T-cell (primary cell): ENCODE data around the gene SLC16A8. TPM values are rescaled to one million over a fixed set of nuclear protein-coding genes. Genes with fewer than 3 reads are reported as not detected.

Experiments used
- ATAC-seq, 4 experiments: fragments of 200-7000 bp in 3 of 4; fragments of 150-1000 bp in 1 of 4; cut with Tn5 transposase; replicated peaks in 1 of 4; 1 replicate in 3 of 4; 2 replicates in 1 of 4; pipeline ENCODE4 v1.10.0; 2021; ENCODE audit warnings: moderate library complexity in 3 of 4, mild to moderate bottlenecking in 2 of 4, moderate number of reproducible peaks in 1 of 4
- CTCF ChIA-PET, 2 donors: fragments of 300-600 bp; sonication (Branson Sonifier 250); formaldehyde crosslinking; loops; one replicate each; lab custom pipeline; 2022; ENCODE audit warnings: antibody characterized with exemption in 2 of 2; lab: Charles Lee
- POLR2A ChIA-PET, 2 donors: fragments of 300-600 bp; sonication (Branson Sonifier 250); formaldehyde crosslinking; loops; one replicate each; lab custom pipeline; 2022; ENCODE audit warnings: antibody characterized with exemption in 2 of 2; lab: Charles Lee
- DNase-seq, 35 experiments: peaks; one replicate each; pipeline versions ENCODE4 v3.0.0 to v3.0.0-alpha.2; 2013 to 2023
- H3K27ac ChIP-seq: one replicate; pipeline ENCODE4 v1.5.1; 2013; ENCODE audit warnings: low read length
- H3K27me3 ChIP-seq, 2 experiments: replicated peaks in 1 of 2; 1 replicate in 1 of 2; 2 replicates in 1 of 2; pipeline versions ENCODE4 v1.6.1 to v1.7.0; 2013; ENCODE audit warnings: low read length in 1 of 2, mixed read lengths in 1 of 2; ENCODE audit not compliant: control insufficient read depth in 2 of 2, insufficient read depth in 2 of 2; ENCODE audit errors: extremely low read depth in 1 of 2
- H3K36me3 ChIP-seq, 2 donors: 1 replicate in 1 of 2; 2 replicates in 1 of 2; pipeline versions ENCODE4 v1.6.1 to v1.7.0; 2013; ENCODE audit warnings: low read length in 1 of 2; ENCODE audit not compliant: control insufficient read depth in 2 of 2, insufficient read depth in 1 of 2; ENCODE audit errors: extremely low read depth in 1 of 2
- H3K4me1 ChIP-seq, 2 experiments: 1 replicate in 1 of 2; 2 replicates in 1 of 2; pipeline versions ENCODE4 v1.6.1 to v1.7.0; 2013; ENCODE audit warnings: low read length in 2 of 2, mixed read lengths in 1 of 2; ENCODE audit not compliant: insufficient read depth in 2 of 2, control insufficient read depth in 1 of 2; ENCODE audit errors: extremely low read depth in 1 of 2
- H3K4me3 ChIP-seq, 2 donors: 1 replicate in 1 of 2; 2 replicates in 1 of 2; pipeline versions ENCODE4 v1.5.1 to v1.7.0; 2013; ENCODE audit warnings: mild to moderate bottlenecking in 2 of 2, low read length in 1 of 2, moderate library complexity in 1 of 2; ENCODE audit not compliant: control insufficient read depth in 1 of 2; ENCODE audit errors: extremely low read depth in 1 of 2
- H3K9me3 ChIP-seq: 2 replicates; pipeline ENCODE4 v1.7.0; 2013
- H3K27ac Mint-ChIP-seq, 2 donors: one replicate each; pipeline ENCODE4 v1.8.0; 2020 to 2021; ENCODE audit warnings: mild to moderate bottlenecking in 2 of 2, mixed read lengths in 2 of 2
- H3K27me3 Mint-ChIP-seq, 2 donors: one replicate each; pipeline ENCODE4 v1.8.0; 2021 to 2022; ENCODE audit warnings: mixed read lengths in 2 of 2
- H3K36me3 Mint-ChIP-seq: one replicate; pipeline ENCODE4 v1.8.0; 2021; ENCODE audit warnings: mixed read lengths
- H3K4me1 Mint-ChIP-seq, 3 donors: one replicate each; pipeline ENCODE4 v1.8.0; 2020 to 2022; ENCODE audit warnings: mixed read lengths in 3 of 3, mild to moderate bottlenecking in 1 of 3
- H3K4me3 Mint-ChIP-seq, 3 donors: one replicate each; pipeline ENCODE4 v1.8.0; 2020 to 2022; ENCODE audit warnings: mild to moderate bottlenecking in 3 of 3, mixed read lengths in 3 of 3, moderate library complexity in 3 of 3
- H3K9me3 Mint-ChIP-seq, 3 donors: one replicate each; pipeline ENCODE4 v1.8.0; 2020 to 2022; ENCODE audit warnings: mixed read lengths in 3 of 3
- WGBS: methylation state at CpG from one replicate; pipeline ENCODE4 v1.1.5; 2013; ENCODE audit warnings: missing lambda C conversion rate; ENCODE audit not compliant: insufficient coverage; 5-methylcytosine and 5-hydroxymethylcytosine counted together
- total RNA-seq, 35 experiments: library from RNA in 6 of 35; stranded (reverse) in 6 of 35; fragments of 120-200 nt in 1 of 35; gene quantifications; one replicate each; pipeline versions ENCODE4 v1.2.1 to v1.2.4 and lab custom pipeline; 2013 to 2026

The SLC16A8 gene
- total RNA-seq, 5 donors from 2014 or later (not counting 1 experiment from before 2014, with no cell fraction given), result 0.19 TPM; not detected in 4

- CTCF ChIA-PET, result no interaction called here
- ATAC-seq (no peak), DNase-seq (no peak)
- peaks cover 0 to 56% of the 10 kb centered on the region in 2 experiments for H3K27me3 ChIP-seq
- peaks cover 8% of the 10 kb centered on the region for H3K36me3 Mint-ChIP-seq
- H3K9me3 ChIP-seq, result no peaks in the 10 kb centered on the region
- no peak overlapping the region for H3K4me3 Mint-ChIP-seq
- peaks cover 2 to 3% of the 10 kb centered on the region in 2 donors for H3K36me3 ChIP-seq
- POLR2A ChIA-PET, result no interaction called here
- H3K27ac ChIP-seq, result no peak overlapping the region
- no peaks in the 10 kb centered on the region for H3K9me3 Mint-ChIP-seq
- no peak overlapping the region for H3K4me3 ChIP-seq
- H3K27me3 Mint-ChIP-seq, result peaks cover 13 to 32% of the 10 kb centered on the region in 2 donors
- peaks cover 0 to 16% of the 10 kb centered on the region in 2 experiments for H3K4me1 ChIP-seq
- peaks cover 0 to 7% (median 1%) of the 10 kb centered on the region in 3 donors for H3K4me1 Mint-ChIP-seq
- H3K27ac Mint-ChIP-seq, result no peak overlapping the region
- WGBS, result 80% methylated on average over 19 of the region's 24 CpGs
Measured at GRCh38 chr22:38082986-38083710, 836 bp downstream of the SLC16A8 start.

GRCh38 chr22:38081941-38082828 lies 1.8 kb downstream of the SLC16A8 start:
- Mint-ChIP-seq H3K4me1 (peaks cover 0 to 7% (median 1%) of the 10 kb centered on the region in 3 donors), H3K36me3 (peaks cover under 1% of the 10 kb centered on the region), H3K27me3 (peaks cover 13 to 25% of the 10 kb centered on the region in 2 donors), H3K27ac (no peak overlapping the region), H3K9me3 (no peaks in the 10 kb centered on the region), H3K4me3 (peak overlapping the region in 1 of 3 donors; percentile 35)
- H3K27me3 ChIP-seq, result peaks cover 0 to 54% of the 10 kb centered on the region in 2 experiments
- peak overlapping the region in 1 of 2 donors; percentile 52 for H3K4me3 ChIP-seq
- DNase-seq (no peak), ATAC-seq (no peak)
- H3K9me3 ChIP-seq, result no peaks in the 10 kb centered on the region
- peaks cover 0 to 16% of the 10 kb centered on the region in 2 experiments for H3K4me1 ChIP-seq
- 9% methylated on average over 41 of the region's 52 CpGs for WGBS
- POLR2A ChIA-PET, result no interaction called here
- no peak overlapping the region for H3K27ac ChIP-seq
- CTCF ChIA-PET, result no interaction called here
- H3K36me3 ChIP-seq, result peaks cover 2 to 3% of the 10 kb centered on the region in 2 donors

- ATAC-seq (peak in 2 of 4 experiments; percentile 12 to 14), DNase-seq (no peak)
- no peaks in the 10 kb centered on the region for H3K9me3 ChIP-seq
- WGBS, result 11% methylated on average over 17 of the region's 17 CpGs
- H3K4me3 ChIP-seq, result peak overlapping the region in 1 of 2 donors; percentile 52
- Mint-ChIP-seq H3K27me3 (peaks cover 13 to 25% of the 10 kb centered on the region in 2 donors), H3K27ac (no peak overlapping the region), H3K36me3 (no peaks in the 10 kb centered on the region), H3K9me3 (no peaks in the 10 kb centered on the region), H3K4me3 (peak overlapping the region in 1 of 3 donors; percentile 35), H3K4me1 (peaks cover 0 to 7% (median 1%) of the 10 kb centered on the region in 3 donors)
- H3K4me1 ChIP-seq, result peaks cover 0 to 16% of the 10 kb centered on the region in 2 experiments
- POLR2A ChIA-PET, result no interaction called here
- no peak overlapping the region for H3K27ac ChIP-seq
- peaks cover 2 to 3% of the 10 kb centered on the region in 2 donors for H3K36me3 ChIP-seq
- peaks cover 0 to 54% of the 10 kb centered on the region in 2 experiments for H3K27me3 ChIP-seq
- CTCF ChIA-PET, result no interaction called here
Measured at GRCh38 chr22:38081636-38081940, 2.4 kb downstream of the SLC16A8 start.

- Histone ChIP-seq H3K4me3 (peak overlapping the region in 1 of 2 donors; percentile 52), H3K27me3 (peaks cover 0 to 54% of the 10 kb centered on the region in 2 experiments), H3K36me3 (peaks cover 1 to 2% of the 10 kb centered on the region in 2 donors), H3K9me3 (no peaks in the 10 kb centered on the region), H3K4me1 (peaks cover 0 to 16% of the 10 kb centered on the region in 2 experiments), H3K27ac (no peak overlapping the region)
- no peak overlapping the region for H3K4me3 Mint-ChIP-seq
- H3K36me3 Mint-ChIP-seq, result no peaks in the 10 kb centered on the region
- peaks cover 0 to 7% (median 1%) of the 10 kb centered on the region in 3 donors for H3K4me1 Mint-ChIP-seq
- H3K9me3 Mint-ChIP-seq, result no peaks in the 10 kb centered on the region
- no peak overlapping the region for H3K27ac Mint-ChIP-seq
- POLR2A ChIA-PET, result no interaction called here
- ATAC-seq, result peak; percentile 34 to 43 (median 36)
- H3K27me3 Mint-ChIP-seq, result peaks cover 13 to 25% of the 10 kb centered on the region in 2 donors
- DNase-seq, result no peak
- 11% methylated on average over 110 of the region's 110 CpGs for WGBS
- CTCF ChIA-PET, result no interaction called here
Measured at GRCh38 chr22:38080850-38081635, 2.9 kb downstream of the SLC16A8 start.

GRCh38 chr22:38080474-38080849 lies 3.5 kb downstream of the SLC16A8 start:
- Mint-ChIP-seq H3K27ac (no peak overlapping the region), H3K9me3 (no peaks in the 10 kb centered on the region), H3K4me3 (no peak overlapping the region), H3K4me1 (peaks cover 0 to 7% (median 1%) of the 10 kb centered on the region in 3 donors), H3K36me3 (no peaks in the 10 kb centered on the region), H3K27me3 (peaks cover 13 to 25% of the 10 kb centered on the region in 2 donors)
- no peaks in the 10 kb centered on the region for H3K9me3 ChIP-seq
- no peak overlapping the region for H3K4me3 ChIP-seq
- ChIA-PET POLR2A (no interaction called here), CTCF (no interaction called here)
- DNase-seq (no peak), ATAC-seq (no peak)
- peaks cover 0 to 54% of the 10 kb centered on the region in 2 experiments for H3K27me3 ChIP-seq
- 84% methylated on average over 9 of the region's 11 CpGs for WGBS
- H3K4me1 ChIP-seq, result peaks cover 0 to 16% of the 10 kb centered on the region in 2 experiments
- H3K36me3 ChIP-seq, result peaks cover 0 to under 1% of the 10 kb centered on the region in 2 donors
- H3K27ac ChIP-seq, result no peak overlapping the region

- ChIA-PET CTCF (interaction anchor here in 1 of 2 donors (0.5 kb wide), 1 partner anchor 8 kb away, joined by 3 read pairs; no protein-coding TSS in a partner anchor), POLR2A (no interaction called here)
- ATAC-seq (no peak), DNase-seq (no peak)
- H3K27me3 ChIP-seq, result peaks cover 0 to 54% of the 10 kb centered on the region in 2 experiments
- H3K9me3 Mint-ChIP-seq, result no peaks in the 10 kb centered on the region
- H3K4me3 ChIP-seq, result no peak overlapping the region
- no peak overlapping the region for H3K27ac Mint-ChIP-seq
- peaks cover 0 to 7% (median 1%) of the 10 kb centered on the region in 3 donors for H3K4me1 Mint-ChIP-seq
- peaks cover 0 to 16% of the 10 kb centered on the region in 2 experiments for H3K4me1 ChIP-seq
- H3K27ac ChIP-seq, result no peak overlapping the region
- peaks cover 13 to 25% of the 10 kb centered on the region in 2 donors for H3K27me3 Mint-ChIP-seq
- no peak overlapping the region for H3K4me3 Mint-ChIP-seq
- 92% methylated on average over 5 of the region's 7 CpGs for WGBS
- H3K9me3 ChIP-seq, result no peaks in the 10 kb centered on the region
- no peaks in the 10 kb centered on the region for H3K36me3 ChIP-seq
- H3K36me3 Mint-ChIP-seq, result no peaks in the 10 kb centered on the region
Measured at GRCh38 chr22:38079804-38080203, 4.2 kb downstream of the SLC16A8 start.
